WI38 (cell line): ENCODE measurements around the gene CUEDC1.
"Not testable (repeated sequence)": the region's sequence is repeated elsewhere in the genome, so short reads cannot be mapped to it uniquely, and the experiment has no call there.

ENCODE experiments used
- H3K4me3 ChIP-seq: 2 replicates; pipeline ENCODE4 v1.5.1; 2011; ENCODE audit warnings: low read depth, mild to moderate bottlenecking, control low read depth, low read length
- TF ChIP-seq, protein P1 (sequence below): IDR thresholded peaks from 2 replicates; pipeline ENCODE4 v1.5.1; 2012; ENCODE audit warnings: low read depth, mild to moderate bottlenecking, control low read depth, low read length

The CUEDC1 gene

DNA sequence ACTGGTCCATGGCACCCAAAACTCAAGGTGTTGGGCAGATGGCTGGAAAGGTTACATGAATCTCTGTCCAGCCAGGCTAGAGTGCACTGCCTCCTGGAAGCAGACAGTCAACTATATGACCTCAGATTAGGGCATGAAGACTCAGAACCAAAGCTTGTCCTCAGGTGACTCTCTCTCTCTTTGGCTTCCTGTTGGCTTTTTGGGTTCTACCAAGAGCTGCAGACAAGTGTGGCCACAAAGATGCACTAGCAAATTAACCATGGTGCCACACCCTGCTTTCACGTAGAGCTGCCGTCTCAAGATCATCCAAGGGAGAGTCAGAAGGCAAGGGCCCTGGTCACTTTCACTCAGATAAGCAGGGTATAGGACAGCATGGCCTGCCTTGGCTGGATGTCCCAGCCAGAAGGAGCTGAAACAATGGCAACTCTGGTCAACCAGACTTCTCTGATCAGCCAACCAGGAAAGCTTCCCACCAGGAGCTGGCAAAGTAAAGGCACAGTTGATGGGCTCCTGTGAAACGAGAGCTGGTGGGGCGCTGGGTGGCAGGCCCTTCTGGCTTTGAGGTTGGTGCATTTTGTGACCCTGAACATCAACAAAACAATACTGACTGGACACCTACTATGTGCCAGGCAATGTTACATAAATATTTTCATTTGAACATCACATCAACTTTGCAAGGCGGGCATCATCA, 31.9 kb downstream of the CUEDC1 start:
- no peak overlapping the region for H3K4me3 ChIP-seq
- TF ChIP-seq, protein P1, sequence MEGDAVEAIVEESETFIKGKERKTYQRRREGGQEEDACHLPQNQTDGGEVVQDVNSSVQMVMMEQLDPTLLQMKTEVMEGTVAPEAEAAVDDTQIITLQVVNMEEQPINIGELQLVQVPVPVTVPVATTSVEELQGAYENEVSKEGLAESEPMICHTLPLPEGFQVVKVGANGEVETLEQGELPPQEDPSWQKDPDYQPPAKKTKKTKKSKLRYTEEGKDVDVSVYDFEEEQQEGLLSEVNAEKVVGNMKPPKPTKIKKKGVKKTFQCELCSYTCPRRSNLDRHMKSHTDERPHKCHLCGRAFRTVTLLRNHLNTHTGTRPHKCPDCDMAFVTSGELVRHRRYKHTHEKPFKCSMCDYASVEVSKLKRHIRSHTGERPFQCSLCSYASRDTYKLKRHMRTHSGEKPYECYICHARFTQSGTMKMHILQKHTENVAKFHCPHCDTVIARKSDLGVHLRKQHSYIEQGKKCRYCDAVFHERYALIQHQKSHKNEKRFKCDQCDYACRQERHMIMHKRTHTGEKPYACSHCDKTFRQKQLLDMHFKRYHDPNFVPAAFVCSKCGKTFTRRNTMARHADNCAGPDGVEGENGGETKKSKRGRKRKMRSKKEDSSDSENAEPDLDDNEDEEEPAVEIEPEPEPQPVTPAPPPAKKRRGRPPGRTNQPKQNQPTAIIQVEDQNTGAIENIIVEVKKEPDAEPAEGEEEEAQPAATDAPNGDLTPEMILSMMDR: no peak

DNA sequence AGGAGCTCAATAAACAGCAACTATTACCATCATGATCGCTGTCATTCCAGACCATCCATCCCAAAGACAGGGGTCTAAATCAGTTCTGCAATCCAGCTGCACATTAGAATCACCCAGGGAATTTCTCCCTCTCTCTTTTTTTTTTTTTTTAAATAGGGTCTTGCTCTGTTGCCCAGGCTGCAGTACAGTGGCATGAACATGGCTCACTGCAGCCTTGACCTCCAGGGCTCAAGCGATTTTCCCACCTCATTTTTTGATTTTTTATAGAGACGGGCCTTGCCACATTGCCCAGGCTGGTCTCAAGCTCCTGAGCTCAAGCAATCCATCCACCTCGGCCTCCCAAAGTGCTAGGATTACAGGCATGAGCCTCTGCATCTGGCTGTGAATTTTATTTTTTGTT, 32.5 kb downstream of the CUEDC1 start:
- not testable (repeated sequence) for H3K4me3 ChIP-seq

DNA sequence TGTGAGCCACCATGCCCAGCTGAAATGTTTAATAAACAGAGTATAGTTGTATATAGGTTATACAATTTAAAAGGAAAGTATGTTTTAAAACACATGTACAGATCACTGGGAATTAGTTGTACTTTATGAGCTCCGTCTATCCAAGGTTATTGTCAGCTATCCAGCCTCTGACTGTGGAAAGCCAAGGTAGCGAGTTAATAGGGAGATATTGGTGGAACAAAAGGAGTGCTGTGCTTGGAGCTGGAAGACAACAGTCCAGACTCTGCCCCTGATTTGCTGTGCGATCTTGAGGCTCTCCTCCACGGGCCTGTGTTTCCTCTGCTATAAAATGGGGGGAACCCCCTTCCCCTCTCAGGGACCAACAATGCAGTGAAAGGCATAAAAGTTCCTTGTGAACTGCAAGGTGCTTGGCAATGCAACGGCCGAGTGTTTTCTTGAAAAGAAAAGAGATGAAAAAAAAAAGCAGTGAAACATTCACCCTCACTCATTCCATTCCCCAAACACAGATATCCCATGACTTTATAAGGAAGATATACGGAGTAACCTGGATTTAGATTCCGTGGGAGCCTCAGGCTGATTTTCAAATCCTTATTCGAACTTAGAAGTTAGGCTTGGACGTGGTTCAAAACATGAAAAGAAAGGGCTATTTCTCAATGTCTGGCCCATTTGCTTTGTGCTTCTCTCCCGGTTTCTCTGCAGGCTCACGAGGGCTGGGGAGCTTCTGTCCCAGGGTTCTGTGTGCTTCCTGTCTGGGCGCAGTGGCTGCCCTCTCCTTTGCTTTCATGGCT, 34.1 kb downstream of the CUEDC1 start:
- TF ChIP-seq, protein P1: no peak
- H3K4me3 ChIP-seq: no peak overlapping the region

DNA sequence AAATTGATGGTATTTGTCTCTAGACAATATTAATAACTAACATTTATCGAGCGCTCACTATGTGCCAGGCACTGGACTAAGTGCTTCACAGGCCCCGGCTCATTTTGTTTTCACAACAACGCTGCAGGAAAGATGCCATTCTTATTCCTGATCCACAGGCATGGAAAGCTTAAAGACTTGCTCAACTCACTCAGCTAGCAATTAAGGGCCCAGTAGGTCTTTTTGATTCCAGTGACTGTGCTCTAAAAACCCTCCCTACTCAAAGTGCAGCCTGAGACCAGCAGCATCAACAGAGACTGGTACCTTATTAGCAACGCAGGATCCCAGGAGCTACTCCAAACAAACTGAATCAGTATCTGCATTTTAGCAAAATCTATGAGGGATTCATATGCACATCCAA, 35.3 kb downstream of the CUEDC1 start:
- no peak overlapping the region for H3K4me3 ChIP-seq

DNA sequence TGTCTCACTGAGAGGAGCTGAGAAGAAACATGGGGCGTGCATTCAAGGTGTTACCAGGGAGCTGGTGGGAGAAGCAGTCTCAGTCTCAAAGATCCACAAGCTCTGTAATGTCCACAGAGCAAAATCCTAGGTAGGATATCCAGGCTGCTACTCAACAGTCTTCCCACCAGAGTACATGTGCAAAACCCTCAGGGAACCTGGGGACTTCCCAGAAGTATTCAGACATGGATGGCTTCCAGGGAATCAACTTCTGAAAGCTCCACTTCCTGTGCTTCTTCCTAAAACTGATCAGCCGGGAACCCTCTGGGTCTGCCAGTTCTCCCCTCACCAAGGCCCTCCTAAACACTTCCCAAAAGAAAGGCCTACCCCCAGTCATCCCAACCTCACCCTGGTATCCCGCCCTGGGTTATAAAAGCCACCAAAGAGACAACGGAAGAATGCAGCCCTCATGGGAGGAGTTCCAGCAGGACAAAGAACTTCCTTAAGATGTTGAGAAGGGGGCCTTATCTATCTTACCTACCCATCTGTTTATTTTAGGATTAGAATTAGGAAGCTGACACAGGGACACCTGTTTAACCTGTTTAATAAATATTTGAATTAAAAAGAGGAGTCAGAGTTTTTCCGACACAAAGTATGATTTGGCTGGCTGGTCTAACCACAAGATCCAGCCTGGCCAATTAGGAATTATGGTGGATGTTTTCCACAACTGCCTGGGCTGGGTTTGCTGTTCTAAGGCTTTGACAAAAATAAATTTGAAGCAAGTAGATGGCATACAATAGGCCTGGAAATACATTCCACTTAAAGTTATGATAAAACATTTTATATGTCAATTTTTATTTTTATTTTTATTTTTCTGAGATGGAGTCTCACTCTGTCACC, 37.0 kb downstream of the CUEDC1 start:
- no peak overlapping the region for H3K4me3 ChIP-seq
- TF ChIP-seq, protein P1: no peak

More for the DNA sequence above, 35.3 kb downstream of the CUEDC1 start:
- TF ChIP-seq, protein P1: no peak

DNA sequence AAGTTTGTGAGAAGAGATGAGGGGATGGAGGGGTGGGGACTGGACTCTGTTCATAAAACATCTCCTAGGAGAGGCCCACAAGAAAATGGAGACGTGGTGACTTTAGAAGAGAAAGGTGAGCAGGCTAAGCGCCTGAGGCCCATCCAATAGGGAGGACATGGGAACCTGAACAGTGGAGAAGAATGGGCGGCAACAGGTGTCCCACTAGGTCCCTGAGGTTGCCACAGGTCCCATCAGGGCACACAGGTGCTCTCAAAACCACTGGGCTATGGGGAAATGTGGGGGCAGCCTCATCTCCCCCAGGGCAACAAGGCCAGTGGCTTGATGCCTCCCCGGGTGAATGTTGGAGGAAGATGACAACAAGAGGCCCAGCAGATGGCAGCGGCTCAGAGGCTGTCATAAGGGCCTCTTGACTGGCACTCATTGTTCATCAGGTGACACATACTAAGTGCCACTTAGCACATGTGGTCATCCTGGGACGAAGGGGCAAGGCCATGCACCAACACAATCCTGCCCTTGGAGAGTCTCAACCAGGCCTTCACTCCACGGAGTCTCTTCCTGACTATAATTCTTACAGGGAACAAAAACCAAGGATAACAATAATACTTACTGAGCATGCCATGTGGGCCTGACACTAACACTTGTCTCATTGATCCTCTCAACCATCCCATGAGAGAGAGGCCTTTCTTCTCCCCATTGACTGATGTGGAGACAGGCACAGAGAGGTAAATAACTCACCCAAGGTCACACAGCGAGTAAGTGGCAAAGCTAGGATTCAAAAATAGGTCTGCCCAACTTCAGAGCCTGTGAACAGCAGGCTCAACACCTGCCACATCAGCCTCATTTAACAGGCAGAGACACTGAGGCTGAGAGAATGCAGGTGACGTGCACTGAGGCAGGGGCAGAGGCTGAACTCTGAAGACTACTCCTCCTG, 38.0 kb downstream of the CUEDC1 start:
- no peak overlapping the region for H3K4me3 ChIP-seq

More for the DNA sequence above, 38.0 kb downstream of the CUEDC1 start:
- TF ChIP-seq, protein P1: no peak
